Neural cell (in vitro differentiated cells): ENCODE measurements around the gene PLD6. TPM values are rescaled to one million over a fixed set of nuclear protein-coding genes. Genes with fewer than 3 reads are reported as not detected.
"Not testable (repeated sequence)": the region's sequence is repeated elsewhere in the genome, so short reads cannot be mapped to it uniquely, and the experiment has no call there.

ENCODE experiments used
- H2AFZ ChIP-seq: fragments of 200-600, 300-800 bp; sonication (generic), shearing (Covaris generic); 2 replicates; pipeline ENCODE4 v1.6.0; 2014; ENCODE audit warnings: low read depth, mild to moderate bottlenecking, antibody characterized with exemption, low read length, moderate library complexity
- H3F3A ChIP-seq: fragments of 200-600 bp; shearing (Covaris generic); 2 replicates; pipeline ENCODE4 v1.6.1; 2016; ENCODE audit warnings: mild to moderate bottlenecking, moderate library complexity, mixed read lengths, antibody characterized with exemption, low read length; ENCODE audit not compliant: insufficient read depth, poor library complexity, severe bottlenecking
- H3K27ac ChIP-seq: fragments of 200-600, 300-800 bp; sonication (generic), shearing (Covaris generic); 2 replicates; pipeline ENCODE4 v1.5.1; 2014; ENCODE audit warnings: mild to moderate bottlenecking, low read length, moderate library complexity
- H3K27me3 ChIP-seq: fragments of 300-800, 200-600 bp; sonication (generic), shearing (Covaris generic); 2 replicates; pipeline ENCODE4 v1.6.0; 2014; ENCODE audit warnings: mild to moderate bottlenecking, low read depth, low read length, moderate library complexity; ENCODE audit not compliant: insufficient read depth
- H3K36me3 ChIP-seq: fragments of 300-800, 200-600 bp; sonication (generic), shearing (Covaris generic); 2 replicates; pipeline ENCODE4 v1.5.1; 2014; ENCODE audit warnings: mild to moderate bottlenecking, antibody characterized with exemption, low read length, moderate library complexity; ENCODE audit not compliant: insufficient read depth
- H3K4me2 ChIP-seq: fragments of 300-800, 200-600 bp; sonication (generic), shearing (Covaris generic); 2 replicates; pipeline ENCODE4 v1.6.0; 2014; ENCODE audit warnings: mild to moderate bottlenecking, low read length
- H3K4me3 ChIP-seq: fragments of 300-800, 200-600 bp; sonication (generic), shearing (Covaris generic); 2 replicates; pipeline ENCODE4 v1.5.1; 2014; ENCODE audit warnings: mild to moderate bottlenecking, low read length, moderate library complexity
- H3K79me2 ChIP-seq: fragments of 200-600 bp; shearing (Covaris generic); replicated peaks from 2 replicates; pipeline ENCODE4 v1.6.0; 2014; ENCODE audit warnings: mild to moderate bottlenecking, low read length, moderate library complexity; ENCODE audit not compliant: insufficient read depth
- H3K9ac ChIP-seq: fragments of 300-800, 200-600 bp; sonication (generic), shearing (Covaris generic); 2 replicates; pipeline ENCODE4 v1.6.1; 2016; ENCODE audit warnings: mild to moderate bottlenecking, low read length, mixed read lengths
- H3K9me2 ChIP-seq: fragments of 200-600 bp; shearing (Covaris generic); 2 replicates; pipeline ENCODE4 v1.6.1; 2016; ENCODE audit warnings: mild to moderate bottlenecking, low read length, mixed read lengths; ENCODE audit not compliant: insufficient read depth
- H3K9me3 ChIP-seq: fragments of 200-600, 300-800 bp; sonication (generic), shearing (Covaris generic); 2 replicates; pipeline ENCODE4 v1.6.1; 2016; ENCODE audit warnings: mild to moderate bottlenecking, mixed run types, low read length, moderate library complexity, mixed read lengths
- H4K20me1 ChIP-seq: fragments of 200-600 bp; shearing (Covaris generic); 2 replicates; pipeline ENCODE4 v1.6.1; 2016; ENCODE audit warnings: mild to moderate bottlenecking, mixed run types; ENCODE audit not compliant: insufficient read depth
- EP300 ChIP-seq: fragments of 450-650 bp; conservative IDR thresholded peaks from 2 replicates; pipeline ENCODE4 v1.6.1; 2014; ENCODE audit warnings: antibody characterized with exemption, mild to moderate bottlenecking, moderate library complexity; ENCODE audit not compliant: poor library complexity, severe bottlenecking
- EZH2 ChIP-seq: fragments of 200-600, 300-800 bp; shearing (Covaris generic), sonication (generic); IDR thresholded peaks from 2 replicates; pipeline ENCODE4 v1.6.1; 2014; ENCODE audit warnings: antibody characterized with exemption, low read length, borderline replicate concordance, mild to moderate bottlenecking; ENCODE audit not compliant: insufficient read depth, poor library complexity, severe bottlenecking
- MXI1 ChIP-seq: fragments of 450-650 bp; conservative IDR thresholded peaks from 2 replicates; pipeline ENCODE4 v1.6.1; 2014; ENCODE audit warnings: antibody characterized with exemption, mild to moderate bottlenecking; ENCODE audit not compliant: poor library complexity, severe bottlenecking
- POLR2AphosphoS5 ChIP-seq: IDR thresholded peaks from 2 replicates; pipeline ENCODE4 v1.6.1; 2012
- RAD21 ChIP-seq: fragments of 450-650 bp; conservative IDR thresholded peaks from 2 replicates; pipeline ENCODE4 v1.6.1; 2014; ENCODE audit warnings: antibody characterized with exemption, mild to moderate bottlenecking, moderate library complexity
- REST ChIP-seq: IDR thresholded peaks from 2 replicates; pipeline ENCODE4 v1.6.1; 2012; ENCODE audit warnings: borderline replicate concordance
- SMC3 ChIP-seq: fragments of 450-650 bp; conservative IDR thresholded peaks from 2 replicates; pipeline ENCODE4 v1.6.1; 2014; ENCODE audit warnings: antibody characterized with exemption, mild to moderate bottlenecking, moderate library complexity; ENCODE audit not compliant: poor library complexity
- TAF1 ChIP-seq: IDR thresholded peaks from 2 replicates; pipeline ENCODE4 v1.6.1; 2012; ENCODE audit warnings: low read depth
- polyA plus RNA-seq: library from polyadenylated mRNA; depleted of rRNA; stranded (reverse); fragments of >200 nt; gene quantifications from 2 replicates; pipeline ENCODE4 v1.2.3, GENCODE V29; 2014
- TF ChIP-seq, protein P1 (sequence below): fragments of 450-650 bp; IDR thresholded peaks from 2 replicates; pipeline ENCODE4 v1.5.1; 2014; ENCODE audit warnings: antibody characterized with exemption, mild to moderate bottlenecking, moderate library complexity; ENCODE audit not compliant: poor library complexity, severe bottlenecking

PLD6 gene
- polyA plus RNA-seq, 1 donor from 2014 or later: 2.0 TPM

DNA sequence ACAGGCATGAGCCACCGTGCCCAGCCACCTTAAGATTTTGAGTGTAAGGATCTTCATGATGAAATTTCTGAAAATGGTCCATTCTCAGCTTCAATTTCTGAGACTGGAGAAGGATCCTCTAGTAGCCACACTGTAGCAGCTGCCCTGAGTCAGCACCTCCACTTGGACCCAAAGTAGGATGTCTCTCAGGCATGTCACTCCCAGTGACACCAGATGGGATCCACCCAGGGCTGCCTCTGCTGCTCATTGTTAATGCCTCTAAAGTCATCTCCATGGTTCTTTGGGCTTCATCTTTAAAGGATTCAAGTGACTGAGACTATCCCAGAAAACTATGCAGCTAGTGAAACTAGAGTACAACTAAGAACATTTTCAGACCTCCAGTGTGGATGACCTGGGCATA, 7.9 kb downstream of the PLD6 start:
- Histone ChIP-seq H3K79me2 (no peaks in the 10 kb centered on the region), H3K27ac (no peak overlapping the region), H3K27me3 (no peaks in the 10 kb centered on the region), H2AFZ (no peak overlapping the region), H3K9me3 (no peaks in the 10 kb centered on the region), H3K4me2 (no peak overlapping the region), H3K36me3 (no peaks in the 10 kb centered on the region), H3K9me2 (no peaks in the 10 kb centered on the region), H3F3A (no peaks in the 10 kb centered on the region), H3K4me3 (no peak overlapping the region), H3K9ac (no peak overlapping the region), H4K20me1 (no peaks in the 10 kb centered on the region)
- no peak for TF ChIP-seq TAF1

DNA sequence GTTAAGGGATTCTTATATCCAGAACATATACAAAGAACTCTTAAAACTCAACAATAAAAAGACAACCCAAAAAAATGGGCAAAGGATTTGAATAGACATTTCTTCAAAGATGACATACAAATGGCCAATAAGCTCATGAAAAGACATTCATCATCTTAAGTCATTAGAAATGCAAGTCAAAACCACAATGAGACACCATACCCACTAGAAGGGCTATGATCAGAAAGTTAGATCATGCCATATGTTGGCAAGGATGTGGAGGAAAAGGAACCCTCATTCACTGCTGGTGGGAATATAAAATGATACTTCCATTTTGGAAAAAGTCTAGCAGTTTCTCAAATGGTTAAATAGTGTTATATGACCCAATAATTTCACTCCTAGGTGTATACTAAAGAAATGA, 9.4 kb downstream of the PLD6 start:
- H4K20me1 ChIP-seq: no peaks in the 10 kb centered on the region
- no peaks in the 10 kb centered on the region for H3K27me3 ChIP-seq
- no peak for TF ChIP-seq EZH2
- no peak for TF ChIP-seq MXI1
- no peak for TF ChIP-seq TAF1
- TF ChIP-seq, protein P1, sequence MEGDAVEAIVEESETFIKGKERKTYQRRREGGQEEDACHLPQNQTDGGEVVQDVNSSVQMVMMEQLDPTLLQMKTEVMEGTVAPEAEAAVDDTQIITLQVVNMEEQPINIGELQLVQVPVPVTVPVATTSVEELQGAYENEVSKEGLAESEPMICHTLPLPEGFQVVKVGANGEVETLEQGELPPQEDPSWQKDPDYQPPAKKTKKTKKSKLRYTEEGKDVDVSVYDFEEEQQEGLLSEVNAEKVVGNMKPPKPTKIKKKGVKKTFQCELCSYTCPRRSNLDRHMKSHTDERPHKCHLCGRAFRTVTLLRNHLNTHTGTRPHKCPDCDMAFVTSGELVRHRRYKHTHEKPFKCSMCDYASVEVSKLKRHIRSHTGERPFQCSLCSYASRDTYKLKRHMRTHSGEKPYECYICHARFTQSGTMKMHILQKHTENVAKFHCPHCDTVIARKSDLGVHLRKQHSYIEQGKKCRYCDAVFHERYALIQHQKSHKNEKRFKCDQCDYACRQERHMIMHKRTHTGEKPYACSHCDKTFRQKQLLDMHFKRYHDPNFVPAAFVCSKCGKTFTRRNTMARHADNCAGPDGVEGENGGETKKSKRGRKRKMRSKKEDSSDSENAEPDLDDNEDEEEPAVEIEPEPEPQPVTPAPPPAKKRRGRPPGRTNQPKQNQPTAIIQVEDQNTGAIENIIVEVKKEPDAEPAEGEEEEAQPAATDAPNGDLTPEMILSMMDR: no peak
- TF ChIP-seq REST: no peak
- TF ChIP-seq POLR2AphosphoS5: no peak
- TF ChIP-seq RAD21: no peak
- no peak for TF ChIP-seq EP300
- no peak for TF ChIP-seq SMC3
- H3K9ac ChIP-seq: no peak overlapping the region
- no peak overlapping the region for H3K4me3 ChIP-seq
- H3K27ac ChIP-seq: no peak overlapping the region
- H3K9me3 ChIP-seq: no peaks in the 10 kb centered on the region
- no peak overlapping the region for H2AFZ ChIP-seq
- no peaks in the 10 kb centered on the region for H3F3A ChIP-seq
- H3K9me2 ChIP-seq: no peaks in the 10 kb centered on the region
- H3K36me3 ChIP-seq: no peaks in the 10 kb centered on the region
- H3K79me2 ChIP-seq: no peaks in the 10 kb centered on the region
- H3K4me2 ChIP-seq: no peak overlapping the region

GRCh38 chr17:17195466-17195865, 10.7 kb downstream of the PLD6 start:
- not testable (repeated sequence) for H3K36me3 ChIP-seq, H3K9me3 ChIP-seq, H4K20me1 ChIP-seq, H3F3A ChIP-seq, H3K27me3 ChIP-seq, H3K4me3 ChIP-seq, H3K79me2 ChIP-seq, H3K4me2 ChIP-seq, H2AFZ ChIP-seq, H3K27ac ChIP-seq, H3K9me2 ChIP-seq, H3K9ac ChIP-seq
